SK-N-SH treated with all-trans-retinoic acid at 6 μM for 48 hours (cell line): Measurements from ENCODE around the gene NCKAP5.

ENCODE experiments used
- ATAC-seq: fragments of 200-7000 bp; cut with Tn5 transposase; 3 replicates; pipeline ENCODE4 v1.9.1; 2020; ENCODE audit warnings: mild to moderate bottlenecking, moderate library complexity
- BACH2 ChIP-seq: fragments of 250-450 bp; sonication (Bioruptor Pico); IDR thresholded peaks from 2 replicates; pipeline ENCODE4 v1.9.0; 2021; ENCODE audit warnings: mild to moderate bottlenecking, borderline replicate concordance
- CREB5 ChIP-seq: fragments of 250-450 bp; sonication (Bioruptor Pico); IDR thresholded peaks from 2 replicates; pipeline ENCODE4 v1.5.1; 2020; ENCODE audit warnings: low read depth, mild to moderate bottlenecking, moderate library complexity
- CSDC2 ChIP-seq: fragments of 250-450 bp; sonication (Bioruptor Pico); IDR thresholded peaks from 2 replicates; pipeline ENCODE4 v1.5.0; 2020; ENCODE audit warnings: mild to moderate bottlenecking, moderate library complexity
- ESRRG ChIP-seq: fragments of 250-450 bp; sonication (Bioruptor Pico); IDR thresholded peaks from 2 replicates; pipeline ENCODE4 v1.6.1; 2021; ENCODE audit warnings: mild to moderate bottlenecking
- GLIS3 ChIP-seq: fragments of 250-450 bp; sonication (Bioruptor Pico); IDR thresholded peaks from 2 replicates; pipeline ENCODE4 v1.5.0; 2020; ENCODE audit warnings: mild to moderate bottlenecking, moderate library complexity
- ISL1 ChIP-seq: fragments of 250-450 bp; sonication (Bioruptor Pico); IDR thresholded peaks from 2 replicates; pipeline ENCODE4 v2.1.2; 2022; ENCODE audit warnings: mild to moderate bottlenecking, moderate library complexity
- POU6F1 ChIP-seq: fragments of 250-450 bp; sonication (Bioruptor Pico); IDR thresholded peaks from 2 replicates; pipeline ENCODE4 v1.8.0; 2021; ENCODE audit warnings: low read depth, mild to moderate bottlenecking, moderate library complexity, borderline replicate concordance
- PPARA ChIP-seq: fragments of 250-450 bp; sonication (Bioruptor Pico); IDR thresholded peaks from 2 replicates; pipeline ENCODE4 v1.5.0; 2020; ENCODE audit warnings: mild to moderate bottlenecking, borderline replicate concordance
- RARB ChIP-seq: fragments of 250-450 bp; sonication (Bioruptor Pico); IDR thresholded peaks from 2 replicates; pipeline ENCODE4 v1.8.0; 2021; ENCODE audit warnings: mild to moderate bottlenecking, moderate library complexity
- SNAI2 ChIP-seq: fragments of 250-450 bp; sonication (Bioruptor Pico); IDR thresholded peaks from 2 replicates; pipeline ENCODE4 v1.5.0; 2020; ENCODE audit warnings: mild to moderate bottlenecking, moderate library complexity
- TCF4 ChIP-seq: fragments of 250-450 bp; sonication (Bioruptor Pico); IDR thresholded peaks from 2 replicates; pipeline ENCODE4 v1.8.0; 2021; ENCODE audit warnings: mild to moderate bottlenecking, moderate library complexity, borderline replicate concordance
- TOX ChIP-seq: fragments of 250-450 bp; sonication (Bioruptor Pico); IDR thresholded peaks from 2 replicates; pipeline ENCODE4 v1.8.0; 2021; ENCODE audit warnings: mild to moderate bottlenecking, moderate library complexity, borderline replicate concordance
- TSHZ2 ChIP-seq: fragments of 250-450 bp; sonication (Bioruptor Pico); IDR thresholded peaks from 2 replicates; pipeline ENCODE4 v1.5.0; 2020; ENCODE audit warnings: mild to moderate bottlenecking, moderate library complexity
- ZC3H10 ChIP-seq: fragments of 250-450 bp; sonication (Bioruptor Pico); IDR thresholded peaks from 2 replicates; pipeline ENCODE4 v1.5.1; 2021; ENCODE audit warnings: mild to moderate bottlenecking, moderate library complexity
- ZFP3 ChIP-seq: fragments of 250-450 bp; sonication (Bioruptor Pico); IDR thresholded peaks from 2 replicates; pipeline ENCODE4 v1.5.0; 2020; ENCODE audit warnings: mild to moderate bottlenecking, moderate library complexity
- ZFP30 ChIP-seq: fragments of 450-650 bp; formaldehyde crosslinking; IDR thresholded peaks from 2 replicates; pipeline ENCODE4 v1.5.0; 2022; ENCODE audit warnings: mild to moderate bottlenecking, moderate library complexity
- ZNF565 ChIP-seq: fragments of 450-650 bp; formaldehyde crosslinking; conservative IDR thresholded peaks from 2 replicates; pipeline ENCODE4 v1.5.0; 2020; ENCODE audit warnings: low read depth, mild to moderate bottlenecking, moderate library complexity
- ZNF70 ChIP-seq: fragments of 450-650 bp; formaldehyde crosslinking; IDR thresholded peaks from 2 replicates; pipeline ENCODE4 v1.5.0; 2020; ENCODE audit warnings: mild to moderate bottlenecking, moderate library complexity
- ZNF8 ChIP-seq: fragments of 450-650 bp; formaldehyde crosslinking; IDR thresholded peaks from 2 replicates; pipeline ENCODE4 v1.5.0; 2020; ENCODE audit warnings: mild to moderate bottlenecking, moderate library complexity

NCKAP5 gene

GRCh38 chr2:133192028-133192427 lies 376.2 kb downstream of the NCKAP5 start:
- no peak for TF ChIP-seq PPARA
- no peak for TF ChIP-seq ZFP3
- TF ChIP-seq POU6F1 (CRISPR knock-in tag) = no peak
- no peak for TF ChIP-seq TCF4 (CRISPR knock-in tag)
- TF ChIP-seq CREB5 (CRISPR knock-in tag) = no peak
- TF ChIP-seq ESRRG (CRISPR knock-in tag) = no peak
- no peak for TF ChIP-seq ZFP30 (CRISPR knock-in tag)
- ATAC-seq = no peak

- TF ChIP-seq ISL1 (no peak), TSHZ2 (CRISPR knock-in tag) (no peak), BACH2 (CRISPR knock-in tag) (no peak), RARB (CRISPR knock-in tag) (no peak), ZNF565 (CRISPR knock-in tag) (no peak), SNAI2 (CRISPR knock-in tag) (no peak), ESRRG (CRISPR knock-in tag) (no peak)
- ATAC-seq = no peak
These were observed 391.1 kb downstream of the NCKAP5 start for GRCh38 chr2:133177196-133177595.

- TF ChIP-seq CSDC2 (CRISPR knock-in tag) (no peak), TOX (no peak), ZFP3 (no peak), PPARA (no peak), ZNF8 (no peak)
- TF ChIP-seq, all 23 proteins: peak for 0
- no peak for ATAC-seq
These were observed 392.3 kb downstream of the NCKAP5 start for GRCh38 chr2:133175926-133176325.

- TF ChIP-seq POU6F1 (CRISPR knock-in tag) (no peak), GLIS3 (CRISPR knock-in tag) (no peak), TSHZ2 (CRISPR knock-in tag) (no peak), ZNF70 (CRISPR knock-in tag) (no peak), ZC3H10 (CRISPR knock-in tag) (no peak), CSDC2 (CRISPR knock-in tag) (no peak), BACH2 (CRISPR knock-in tag) (no peak), PPARA (no peak)
- ATAC-seq = no peak
These were observed 395.0 kb downstream of the NCKAP5 start for GRCh38 chr2:133173224-133173623.
